IPS DF 6.9 (cell line): ENCODE measurements around the gene WDR64.
A peak's percentile ranks its signal among the peaks of the same experiment; 100 is the strongest.

Experiments used
- DNase-seq: peaks from one replicate; pipeline ENCODE4 v3.0.0-alpha.2; 2013; ENCODE audit warnings: low read depth, low spot score
- H3K27ac ChIP-seq: one replicate; pipeline ENCODE4 v1.5.1; 2013; ENCODE audit warnings: low read length, control low read depth
- H3K27me3 ChIP-seq: 2 replicates; pipeline ENCODE4 v1.6.1; 2013; ENCODE audit warnings: mild to moderate bottlenecking, low read length; ENCODE audit not compliant: control insufficient read depth, insufficient read depth
- H3K36me3 ChIP-seq: 2 replicates; pipeline ENCODE4 v1.6.1; 2013; ENCODE audit warnings: low read length; ENCODE audit not compliant: control insufficient read depth, insufficient read depth
- H3K4me1 ChIP-seq: 2 replicates; pipeline ENCODE4 v1.6.1; 2013; ENCODE audit warnings: low read length; ENCODE audit not compliant: control insufficient read depth, insufficient read depth
- H3K4me3 ChIP-seq: 2 replicates; pipeline ENCODE4 v1.5.1; 2013; ENCODE audit warnings: mild to moderate bottlenecking, low read length
- H3K9me3 ChIP-seq: 2 replicates; pipeline ENCODE4 v1.6.1; 2013; ENCODE audit warnings: low read length, inconsistent platforms; ENCODE audit not compliant: control insufficient read depth, insufficient read depth
- WGBS: extraction: QIAGEN DNeasy Blood & Tissue Kit; methylation state at CpG from one replicate; pipeline ENCODE4 v1.1.7; 2013; ENCODE audit warnings: mixed read lengths, missing lambda C conversion rate; ENCODE audit not compliant: insufficient read length, insufficient coverage; 5-methylcytosine and 5-hydroxymethylcytosine counted together

WDR64 gene

GRCh38 chr1:241837416-241837815 lies 185.3 kb downstream of the WDR64 start:
- no CpG with 5 or more reads among the region's 5 CpGs for WGBS
- Histone ChIP-seq H3K27me3 (no peaks in the 10 kb centered on the region), H3K4me1 (no peaks in the 10 kb centered on the region), H3K9me3 (no peaks in the 10 kb centered on the region), H3K27ac (no peak overlapping the region), H3K36me3 (no peaks in the 10 kb centered on the region), H3K4me3 (no peak overlapping the region)
- DNase-seq: no peak

- H3K4me1 ChIP-seq: no peaks in the 10 kb centered on the region
- H3K4me3 ChIP-seq: no peak overlapping the region
- H3K27me3 ChIP-seq: no peaks in the 10 kb centered on the region
- no peaks in the 10 kb centered on the region for H3K9me3 ChIP-seq
- no peak for DNase-seq
- WGBS: no CpG with 5 or more reads among the region's 4 CpGs
- no peak overlapping the region for H3K27ac ChIP-seq
- no peaks in the 10 kb centered on the region for H3K36me3 ChIP-seq
Measured at GRCh38 chr1:241837901-241838300, 185.8 kb downstream of the WDR64 start.

GRCh38 chr1:241838897-241839296 lies 186.8 kb downstream of the WDR64 start:
- DNase-seq: no peak
- no CpG with 5 or more reads among the region's 5 CpGs for WGBS
- Histone ChIP-seq H3K4me1 (no peaks in the 10 kb centered on the region), H3K4me3 (no peak overlapping the region), H3K27me3 (no peaks in the 10 kb centered on the region), H3K36me3 (no peaks in the 10 kb centered on the region), H3K9me3 (no peaks in the 10 kb centered on the region), H3K27ac (no peak overlapping the region)

DNA sequence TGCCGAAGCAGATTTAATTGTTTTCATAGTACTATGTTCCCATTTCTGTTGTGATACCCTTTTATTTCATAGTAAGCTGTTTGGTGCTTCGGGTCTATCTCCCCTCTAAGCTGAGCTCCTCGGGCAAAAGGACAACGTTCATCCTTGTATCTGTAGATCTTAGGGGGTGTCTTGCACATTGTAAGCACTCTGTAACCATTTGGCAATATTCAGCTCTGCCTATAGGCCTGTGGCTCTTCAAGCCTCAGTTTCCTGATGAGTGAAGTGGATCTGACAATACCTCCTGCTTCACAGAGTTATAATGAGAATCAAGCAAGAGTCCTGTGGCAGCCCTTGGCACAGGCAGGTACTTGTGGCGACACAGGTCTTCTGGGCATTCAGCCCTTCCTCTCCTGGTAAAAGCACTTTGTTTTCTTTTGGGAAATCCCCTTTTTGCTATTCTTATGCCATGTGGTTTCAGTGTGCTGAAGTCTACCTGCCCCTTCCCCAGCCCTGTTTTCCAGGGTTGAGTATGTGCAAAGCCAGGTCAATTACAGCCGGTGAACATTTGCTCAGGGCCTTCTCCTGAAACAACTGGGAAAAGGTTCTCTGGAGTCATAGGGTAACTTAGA lies 187.4 kb downstream of the WDR64 start:
- H3K27me3 ChIP-seq: no peaks in the 10 kb centered on the region
- H3K27ac ChIP-seq: no peak overlapping the region
- DNase-seq: no peak
- no CpG with 5 or more reads among the region's 6 CpGs for WGBS
- H3K4me3 ChIP-seq: no peak overlapping the region
- no peaks in the 10 kb centered on the region for H3K9me3 ChIP-seq
- no peaks in the 10 kb centered on the region for H3K4me1 ChIP-seq
- no peaks in the 10 kb centered on the region for H3K36me3 ChIP-seq

DNA sequence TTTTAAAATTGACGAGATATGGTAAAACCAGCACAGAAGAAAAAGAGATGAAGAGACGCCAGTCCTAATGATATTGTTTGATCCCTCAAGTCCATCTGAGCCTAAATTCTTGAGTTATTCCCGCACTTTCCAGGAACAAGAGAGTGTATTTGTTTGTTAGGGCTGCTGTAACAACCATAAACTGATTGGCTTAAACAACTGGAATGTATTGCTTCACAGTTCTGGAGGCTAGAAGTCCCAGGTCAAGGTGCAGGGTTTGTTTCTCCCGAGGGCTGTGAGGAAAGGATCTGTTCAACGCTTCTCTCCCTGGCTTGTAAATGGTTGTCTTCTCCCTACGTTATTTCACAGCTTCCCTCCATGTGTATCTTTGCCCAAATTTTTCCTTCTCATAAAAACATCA lies 188.1 kb downstream of the WDR64 start:
- no peaks in the 10 kb centered on the region for H3K4me1 ChIP-seq
- no CpG with 5 or more reads among the region's 6 CpGs for WGBS
- no peak overlapping the region for H3K27ac ChIP-seq
- no peak for DNase-seq
- no peaks in the 10 kb centered on the region for H3K36me3 ChIP-seq
- no peak overlapping the region for H3K4me3 ChIP-seq
- no peaks in the 10 kb centered on the region for H3K9me3 ChIP-seq
- no peaks in the 10 kb centered on the region for H3K27me3 ChIP-seq

DNA sequence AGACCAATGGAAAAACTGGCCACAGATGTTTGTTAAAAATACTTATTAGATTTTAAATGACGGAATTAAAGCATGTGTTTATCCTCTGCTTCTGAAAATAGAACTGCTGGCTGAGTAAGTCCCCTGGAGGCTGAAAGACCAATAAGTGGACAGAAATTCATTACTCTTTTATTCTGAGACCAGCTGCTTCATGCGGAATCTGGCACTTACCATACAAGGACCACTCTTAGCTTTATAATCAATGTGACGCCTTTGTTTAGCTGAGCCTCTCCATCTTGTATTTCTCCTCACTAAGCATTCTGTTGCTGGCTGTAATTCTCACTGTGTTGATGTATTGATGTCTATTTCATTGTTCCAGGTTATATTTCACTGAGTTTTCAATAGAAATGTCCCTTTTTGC lies 189.6 kb downstream of the WDR64 start:
- Histone ChIP-seq H3K9me3 (no peaks in the 10 kb centered on the region), H3K4me3 (no peak overlapping the region), H3K27ac (no peak overlapping the region), H3K4me1 (no peaks in the 10 kb centered on the region), H3K27me3 (no peaks in the 10 kb centered on the region), H3K36me3 (no peaks in the 10 kb centered on the region)
- DNase-seq: no peak
- WGBS: no CpG with 5 or more reads among the region's 3 CpGs

GRCh38 chr1:241842565-241842964 lies 190.5 kb downstream of the WDR64 start:
- WGBS: no CpG with 5 or more reads among the region's 2 CpGs
- Histone ChIP-seq H3K27ac (no peak overlapping the region), H3K36me3 (no peaks in the 10 kb centered on the region), H3K4me1 (no peaks in the 10 kb centered on the region), H3K4me3 (no peak overlapping the region), H3K9me3 (no peaks in the 10 kb centered on the region), H3K27me3 (no peaks in the 10 kb centered on the region)
- DNase-seq: no peak

DNA sequence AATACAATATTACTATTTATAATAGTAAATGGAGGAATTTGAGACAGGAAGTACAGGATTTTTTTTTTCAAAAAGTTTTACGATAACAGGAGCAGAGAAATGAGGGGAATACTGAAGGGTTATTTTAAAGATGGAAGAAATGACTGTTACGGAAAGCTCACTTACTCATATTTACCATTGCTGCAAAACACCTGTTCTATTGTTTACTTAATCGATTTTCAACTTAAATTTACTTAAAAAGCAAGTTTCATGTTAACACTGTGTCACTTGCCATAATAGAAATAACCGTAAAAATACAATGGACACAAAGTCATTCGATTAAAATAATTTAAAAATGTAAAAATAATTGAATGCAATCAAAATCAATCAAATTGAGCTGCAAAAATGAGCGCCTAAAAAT lies 192.5 kb downstream of the WDR64 start:
- no peak for DNase-seq
- no peak overlapping the region for H3K4me3 ChIP-seq
- no peaks in the 10 kb centered on the region for H3K27me3 ChIP-seq
- H3K36me3 ChIP-seq: no peaks in the 10 kb centered on the region
- no peaks in the 10 kb centered on the region for H3K9me3 ChIP-seq
- WGBS: 100% methylated on average over 1 of the region's 6 CpGs
- no peak overlapping the region for H3K27ac ChIP-seq
- H3K4me1 ChIP-seq: no peaks in the 10 kb centered on the region

- H3K4me1 ChIP-seq: no peaks in the 10 kb centered on the region
- no peak overlapping the region for H3K4me3 ChIP-seq
- DNase-seq: no peak
- no peaks in the 10 kb centered on the region for H3K9me3 ChIP-seq
- no peak overlapping the region for H3K27ac ChIP-seq
- H3K27me3 ChIP-seq: no peaks in the 10 kb centered on the region
- no peaks in the 10 kb centered on the region for H3K36me3 ChIP-seq
Measured at GRCh38 chr1:241846375-241846774, 194.3 kb downstream of the WDR64 start.

- H3K27me3 ChIP-seq: no peaks in the 10 kb centered on the region
- H3K4me3 ChIP-seq: no peak overlapping the region
- DNase-seq: no peak
- no peak overlapping the region for H3K27ac ChIP-seq
- no peaks in the 10 kb centered on the region; the same call in 1 of the 2 replicates for H3K36me3 ChIP-seq
- no peaks in the 10 kb centered on the region for H3K4me1 ChIP-seq
- no peaks in the 10 kb centered on the region for H3K9me3 ChIP-seq
- WGBS: no CpG with 5 or more reads among the region's 4 CpGs
Measured at GRCh38 chr1:241846862-241847539, 194.9 kb downstream of the WDR64 start.

GRCh38 chr1:241847540-241847795 lies 195.4 kb downstream of the WDR64 start:
- Histone ChIP-seq H3K36me3 (no peaks in the 10 kb centered on the region; the same call in 1 of the 2 replicates), H3K27me3 (no peaks in the 10 kb centered on the region), H3K4me3 (peak overlapping the region; percentile 95; the same call in 1 of the 2 replicates), H3K27ac (no peak overlapping the region), H3K9me3 (no peaks in the 10 kb centered on the region), H3K4me1 (no peaks in the 10 kb centered on the region)
- no peak for DNase-seq
- WGBS: no CpG with 5 or more reads among the region's 6 CpGs
